ENCODE results near the gene RAB19.

DNA sequence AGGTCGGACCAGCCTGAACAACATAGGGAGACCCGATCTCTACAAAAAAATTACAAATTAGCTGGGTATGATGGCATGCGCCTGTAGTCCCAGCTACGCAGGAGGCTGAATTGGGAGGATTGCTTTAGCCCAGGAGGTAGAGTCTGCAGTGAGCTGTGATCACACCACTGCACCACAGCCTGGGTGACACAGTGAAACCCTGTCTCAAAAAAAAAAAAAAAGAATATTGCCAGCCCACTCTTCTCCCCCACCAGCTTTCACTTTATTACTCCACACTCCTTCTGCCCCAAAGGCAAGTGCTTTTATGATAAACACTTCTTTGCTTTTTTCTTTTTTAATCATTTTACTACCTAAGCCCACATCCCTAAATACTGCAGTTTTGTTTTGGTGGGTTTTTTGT, 14.8 kb downstream of the RAB19 start:
- TF ChIP-seq, protein P1, sequence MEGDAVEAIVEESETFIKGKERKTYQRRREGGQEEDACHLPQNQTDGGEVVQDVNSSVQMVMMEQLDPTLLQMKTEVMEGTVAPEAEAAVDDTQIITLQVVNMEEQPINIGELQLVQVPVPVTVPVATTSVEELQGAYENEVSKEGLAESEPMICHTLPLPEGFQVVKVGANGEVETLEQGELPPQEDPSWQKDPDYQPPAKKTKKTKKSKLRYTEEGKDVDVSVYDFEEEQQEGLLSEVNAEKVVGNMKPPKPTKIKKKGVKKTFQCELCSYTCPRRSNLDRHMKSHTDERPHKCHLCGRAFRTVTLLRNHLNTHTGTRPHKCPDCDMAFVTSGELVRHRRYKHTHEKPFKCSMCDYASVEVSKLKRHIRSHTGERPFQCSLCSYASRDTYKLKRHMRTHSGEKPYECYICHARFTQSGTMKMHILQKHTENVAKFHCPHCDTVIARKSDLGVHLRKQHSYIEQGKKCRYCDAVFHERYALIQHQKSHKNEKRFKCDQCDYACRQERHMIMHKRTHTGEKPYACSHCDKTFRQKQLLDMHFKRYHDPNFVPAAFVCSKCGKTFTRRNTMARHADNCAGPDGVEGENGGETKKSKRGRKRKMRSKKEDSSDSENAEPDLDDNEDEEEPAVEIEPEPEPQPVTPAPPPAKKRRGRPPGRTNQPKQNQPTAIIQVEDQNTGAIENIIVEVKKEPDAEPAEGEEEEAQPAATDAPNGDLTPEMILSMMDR (IDR thresholded peaks at IDR 0.05): no peak
- TF ChIP-seq POLR2A (IDR thresholded peaks at IDR 0.05): no peak
